GM04504 (cell line): ENCODE measurements around the gene PIANP.

Experiments used
- DNase-seq: peaks from one replicate; pipeline ENCODE4 v3.0.0-alpha.2; 2012; ENCODE audit warnings: low read depth

The PIANP gene

DNA sequence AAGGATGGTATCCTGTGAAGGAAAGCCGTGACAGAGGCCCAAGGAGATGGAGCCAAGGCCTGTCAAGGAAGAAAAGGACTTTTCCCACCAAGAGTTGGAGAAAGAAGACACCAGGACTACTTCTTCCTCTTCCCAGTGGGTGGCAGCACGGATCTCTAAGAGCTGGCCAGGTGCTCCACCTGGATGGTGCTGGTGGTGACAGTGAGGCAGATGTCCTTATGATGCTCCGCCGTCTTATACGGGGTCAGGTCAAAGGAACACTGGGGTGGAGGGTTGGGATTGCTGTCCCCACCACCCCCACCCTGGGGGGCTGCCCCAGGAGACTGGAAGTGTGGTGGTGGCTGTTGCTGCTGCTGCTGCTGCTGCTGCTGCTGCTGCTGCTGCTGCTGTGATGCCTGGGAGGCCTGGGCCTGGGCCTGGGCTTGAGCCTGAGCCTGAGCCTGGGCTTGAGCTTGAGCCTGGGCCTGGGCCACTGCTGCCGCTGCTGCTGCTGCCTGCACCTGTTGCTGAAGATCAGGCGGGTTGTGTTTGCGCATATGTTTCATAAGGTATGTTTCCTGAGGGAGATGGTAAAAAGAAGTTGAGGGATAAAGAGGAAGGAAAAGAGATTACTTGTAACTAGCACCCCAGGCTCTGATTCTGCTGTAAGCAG is 32.9 kb downstream of the PIANP start:
- no peak for DNase-seq

DNA sequence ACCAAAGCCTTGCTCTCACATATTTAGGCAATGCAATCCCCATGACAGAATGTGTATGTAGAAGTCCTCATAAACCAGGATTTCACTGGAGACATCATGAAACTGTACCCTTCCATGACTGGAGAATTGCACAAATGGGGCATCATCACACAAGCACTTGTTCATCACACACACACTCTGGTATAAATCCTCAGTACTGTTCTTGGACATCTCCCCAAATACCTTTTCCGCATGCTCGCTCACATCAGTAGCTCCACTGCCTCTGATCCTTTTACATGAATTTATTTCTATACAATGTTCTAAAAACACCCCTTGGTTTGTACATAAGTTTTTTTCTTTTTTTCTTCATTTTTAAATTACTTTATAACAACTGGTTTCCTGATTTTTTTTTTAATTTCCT is 34.4 kb downstream of the PIANP start:
- no peak for DNase-seq

GRCh38 chr12:6664902-6665301 is 35.7 kb downstream of the PIANP start:
- DNase-seq = no peak

- peak; percentile 98 for DNase-seq
Observed at GRCh38 chr12:6662906-6663742, 37.5 kb downstream of the PIANP start, which contains the start of gene ING4. Gene ING4, minus strand, starts transcription at chr12:6663119. Its CDS starts 18 bp downstream, at chr12:6663101.

- DNase-seq = no peak
Observed at GRCh38 chr12:6662602-6662905, 38.1 kb downstream of the PIANP start.

DNA sequence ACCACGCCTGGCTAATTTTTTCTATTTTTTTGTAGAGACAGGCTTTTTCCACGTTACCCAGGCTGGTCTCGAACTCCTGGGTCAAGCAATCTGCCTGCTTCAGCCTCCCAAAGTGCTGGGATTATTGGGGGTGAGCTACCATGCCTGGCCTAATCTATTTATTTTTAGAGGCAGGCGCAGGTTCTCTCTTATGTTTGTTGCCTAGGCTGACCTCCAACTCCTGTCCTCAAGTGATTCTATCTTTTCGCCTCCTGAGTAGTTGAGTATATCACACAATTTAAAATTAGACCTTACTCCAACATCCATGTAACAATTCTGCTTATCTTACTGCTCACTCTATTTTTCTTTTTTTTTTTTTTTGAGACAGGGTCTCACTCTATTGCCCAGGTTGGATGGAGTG is 46.6 kb downstream of the PIANP start:
- no peak for DNase-seq

- DNase-seq = no peak
Observed at GRCh38 chr12:6653342-6653741, 47.3 kb downstream of the PIANP start.

GRCh38 chr12:6652391-6652790 is 48.2 kb downstream of the PIANP start:
- DNase-seq = no peak

DNA sequence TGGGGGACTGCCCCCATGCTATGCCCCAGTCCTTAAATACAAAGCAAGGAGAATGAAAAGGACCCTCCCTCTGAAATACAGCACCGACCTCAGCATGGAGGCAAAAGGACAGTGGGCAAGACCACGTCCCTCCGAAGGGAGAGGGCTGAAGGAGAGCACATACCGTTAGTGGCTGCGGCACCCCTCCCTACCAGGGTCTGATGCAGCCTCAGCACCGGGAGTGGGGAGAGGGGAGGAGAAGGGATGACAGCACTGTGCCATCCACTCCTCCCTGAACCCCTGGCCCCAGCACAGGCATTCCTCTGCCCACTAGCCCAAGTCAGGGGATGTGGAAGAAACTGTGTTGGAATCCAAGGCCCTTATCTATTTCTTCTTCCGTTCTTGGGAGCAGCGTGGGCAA is 49.8 kb downstream of the PIANP start:
- no peak for DNase-seq

DNA sequence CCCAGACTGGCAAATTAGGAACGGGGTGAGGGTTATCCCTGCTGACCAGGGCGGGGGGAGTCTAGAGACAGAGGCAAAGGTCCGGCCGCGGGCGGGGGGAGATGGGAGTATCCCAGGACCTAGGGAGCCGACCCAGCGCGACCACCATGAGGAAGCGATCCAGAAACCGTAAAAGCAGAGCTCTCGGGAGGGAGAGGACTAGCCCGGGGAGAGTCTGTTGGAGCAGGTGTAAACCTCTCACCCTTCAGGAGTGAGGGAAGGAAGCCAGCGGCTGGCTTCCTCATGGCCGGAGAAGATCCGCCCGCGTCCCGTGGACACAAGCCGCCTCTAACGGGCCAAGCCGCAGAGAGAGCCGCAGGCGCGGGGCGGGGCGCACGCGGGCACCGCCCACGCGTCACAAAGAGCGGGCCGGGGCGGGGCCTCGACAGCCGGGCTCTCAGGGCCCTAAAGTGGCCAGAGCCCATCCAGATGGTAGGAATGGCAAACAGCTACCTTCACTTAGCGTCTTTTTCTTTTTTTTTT is 53.5 kb downstream of the PIANP start, which contains the start of gene ACRBP:
ACRBP (minus strand) TSS at position 350 of the 522 bp plus-strand sequence; CDS start at position 284, 66 bp downstream.
- no peak for DNase-seq

DNA sequence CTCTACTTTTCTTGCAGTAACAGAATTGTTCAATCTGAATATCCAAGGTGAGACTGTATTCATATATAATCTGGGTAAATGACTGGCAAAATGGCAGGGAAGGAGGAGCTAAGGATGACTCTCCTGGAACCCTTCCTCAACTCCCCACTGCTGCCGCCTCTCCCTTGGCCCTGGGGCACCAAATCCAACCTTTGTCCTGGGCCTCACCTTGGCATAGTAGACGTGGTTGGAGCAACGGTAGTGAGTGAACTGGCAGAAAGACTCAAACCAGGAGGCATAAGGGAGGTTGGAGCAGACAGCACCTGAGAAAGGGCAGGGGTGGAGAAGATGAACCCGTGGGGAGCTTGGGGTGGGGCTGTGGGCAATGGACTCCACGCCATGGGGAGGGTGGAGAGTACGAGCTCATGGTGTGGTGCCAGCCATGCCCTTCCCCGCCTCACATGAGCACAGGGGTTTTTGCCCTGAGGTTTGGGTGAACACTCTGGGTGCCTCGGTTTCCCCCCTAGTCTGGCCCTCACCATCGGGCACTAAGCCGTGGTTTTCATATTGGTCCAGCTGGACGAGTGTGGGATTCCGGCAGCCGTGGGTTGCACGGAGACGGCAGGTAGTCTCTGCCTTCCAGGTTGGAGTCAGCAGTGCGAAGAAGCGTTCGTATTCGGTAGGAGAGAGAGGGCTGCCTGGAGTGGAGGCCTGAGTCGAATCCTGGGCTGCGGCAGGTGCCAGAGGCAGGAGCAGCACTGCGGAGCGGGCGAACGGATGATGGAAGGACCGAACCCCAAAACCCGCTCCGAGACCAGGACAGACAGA is 54.1 kb downstream of the PIANP start:
- DNase-seq = no peak

DNA sequence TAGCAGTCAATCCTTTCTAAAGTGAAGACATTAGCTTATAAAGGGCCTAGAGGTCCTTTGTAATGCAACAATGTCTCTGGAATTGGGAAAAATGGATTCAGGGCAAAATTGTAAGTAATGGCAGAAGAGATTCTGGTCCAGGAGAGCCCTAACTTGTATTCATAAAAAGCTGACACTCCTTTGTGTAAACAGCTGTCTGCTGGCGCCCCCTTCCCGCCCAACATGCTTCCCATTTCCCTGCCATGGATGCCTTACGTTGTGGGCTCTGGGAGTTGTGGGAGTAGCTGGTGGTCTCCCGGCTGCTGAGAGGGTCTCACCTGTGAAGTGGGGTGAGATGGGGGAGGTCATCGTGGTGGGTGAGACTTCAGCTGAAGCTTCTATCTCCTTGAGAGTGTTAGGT is 55.7 kb downstream of the PIANP start:
- DNase-seq = no peak

- DNase-seq = no peak
Observed at GRCh38 chr12:6644257-6644596, 56.4 kb downstream of the PIANP start.
